Neuronal stem cell (in vitro differentiated cells): ENCODE measurements around the gene ANKRD13B.

Source experiments
- DNase-seq: peaks from one replicate; pipeline ENCODE4 v3.0.0-alpha.2; 2013; ENCODE audit warnings: low spot score
- H2AFZ ChIP-seq: one replicate; pipeline ENCODE4 v1.6.1; 2013; ENCODE audit warnings: mild to moderate bottlenecking, low read length, inconsistent platforms
- H2AK5ac ChIP-seq: 2 replicates; pipeline ENCODE4 v1.6.1; 2013; ENCODE audit warnings: low read depth, mild to moderate bottlenecking, inconsistent platforms, low read length, moderate library complexity, mixed read lengths
- H2BK120ac ChIP-seq: 2 replicates; pipeline ENCODE4 v1.6.1; 2013; ENCODE audit warnings: low read depth, mild to moderate bottlenecking, inconsistent platforms, low read length, moderate library complexity, mixed read lengths
- H2BK12ac ChIP-seq: one replicate; pipeline ENCODE4 v1.6.1; 2013; ENCODE audit warnings: low read length, inconsistent platforms
- H2BK15ac ChIP-seq: 2 replicates; pipeline ENCODE4 v1.6.1; 2013; ENCODE audit warnings: mild to moderate bottlenecking, low read length, inconsistent platforms, mixed read lengths
- H2BK5ac ChIP-seq: one replicate; pipeline ENCODE4 v1.6.1; 2013; ENCODE audit warnings: inconsistent platforms, mild to moderate bottlenecking, low read length, moderate library complexity
- H3K14ac ChIP-seq: one replicate; pipeline ENCODE4 v1.6.1; 2013; ENCODE audit warnings: low read length, inconsistent platforms
- H3K18ac ChIP-seq: 2 replicates; pipeline ENCODE4 v1.6.1; 2013; ENCODE audit warnings: low read length, inconsistent platforms
- H3K23ac ChIP-seq: 2 replicates; pipeline ENCODE4 v1.6.1; 2013; ENCODE audit warnings: low read depth, mild to moderate bottlenecking, mixed read lengths, low read length, inconsistent platforms; ENCODE audit not compliant: poor library complexity
- H3K27ac ChIP-seq: replicated peaks from 3 replicates; pipeline ENCODE4 v1.5.1; 2013; ENCODE audit warnings: low read length, inconsistent platforms
- H3K27me3 ChIP-seq, 3 experiments: 2 replicates each; pipeline ENCODE4 v1.6.1; 2013; ENCODE audit warnings: low read length in 3 of 3, mild to moderate bottlenecking in 2 of 3, inconsistent platforms in 1 of 3, low read depth in 1 of 3, mixed read lengths in 1 of 3, moderate library complexity in 1 of 3; ENCODE audit not compliant: control insufficient read depth in 3 of 3, insufficient read depth in 3 of 3
- H3K36me3 ChIP-seq, 2 donors: replicated peaks in 1 of 2; 2 replicates each; pipeline ENCODE4 v1.6.1; 2013; ENCODE audit warnings: low read length in 2 of 2; ENCODE audit not compliant: control insufficient read depth in 2 of 2, insufficient read depth in 2 of 2
- H3K4ac ChIP-seq: 2 replicates; pipeline ENCODE4 v1.6.1; 2013; ENCODE audit warnings: inconsistent platforms, mild to moderate bottlenecking, low read length, moderate library complexity
- H3K4me1 ChIP-seq, 2 donors: 1 replicate in 1 of 2; 2 replicates in 1 of 2; pipeline ENCODE4 v1.6.1; 2013; ENCODE audit warnings: low read length in 2 of 2, low read depth in 1 of 2; ENCODE audit not compliant: control insufficient read depth in 2 of 2, insufficient read depth in 1 of 2
- H3K4me2 ChIP-seq: one replicate; pipeline ENCODE4 v1.6.1; 2013; ENCODE audit warnings: mild to moderate bottlenecking, low read length, inconsistent platforms; ENCODE audit not compliant: insufficient read depth, poor library complexity, severe bottlenecking
- H3K4me3 ChIP-seq, 2 donors: 2 replicates each; pipeline ENCODE4 v1.5.1; 2013; ENCODE audit warnings: low read length in 2 of 2, mild to moderate bottlenecking in 2 of 2, inconsistent platforms in 1 of 2, moderate library complexity in 1 of 2
- H3K79me1 ChIP-seq: one replicate; pipeline ENCODE4 v1.6.1; 2013; ENCODE audit warnings: low read depth, mild to moderate bottlenecking, inconsistent platforms, low read length, moderate library complexity
- H3K9ac ChIP-seq: one replicate; pipeline ENCODE4 v1.6.1; 2013; ENCODE audit warnings: mild to moderate bottlenecking, low read depth, low read length, inconsistent platforms; ENCODE audit not compliant: poor library complexity
- H3K9me3 ChIP-seq, 2 donors: replicated peaks in 1 of 2; 2 replicates each; pipeline versions ENCODE3 to v1.6.1; 2013; ENCODE audit warnings: low read length in 2 of 2, mild to moderate bottlenecking in 2 of 2, inconsistent platforms in 1 of 2, low read depth in 1 of 2, mixed read lengths in 1 of 2, moderate library complexity in 1 of 2; ENCODE audit not compliant: control insufficient read depth in 2 of 2, insufficient read depth in 1 of 2
- H4K8ac ChIP-seq: one replicate; pipeline ENCODE4 v1.6.1; 2013; ENCODE audit warnings: low read depth, mild to moderate bottlenecking, inconsistent platforms, low read length, moderate library complexity
- H4K91ac ChIP-seq: one replicate; pipeline ENCODE4 v1.6.1; 2013; ENCODE audit warnings: low read length, low read depth, mild to moderate bottlenecking, inconsistent platforms; ENCODE audit not compliant: poor library complexity
- WGBS, 2 donors: extraction: QIAGEN DNeasy Blood & Tissue Kit; methylation state at CpG; one replicate each; pipeline ENCODE4 v1.1.7; 2013; ENCODE audit warnings: missing lambda C conversion rate in 2 of 2, mixed read lengths in 1 of 2; ENCODE audit not compliant: insufficient read length in 2 of 2, insufficient replicate concordance in 1 of 2; ENCODE audit errors: extremely low coverage in 2 of 2; 5-methylcytosine and 5-hydroxymethylcytosine counted together

Gene ANKRD13B

GRCh38 chr17:29616300-29617048 is 23.5 kb downstream of the ANKRD13B start:
- no peak overlapping the region for H3K27ac ChIP-seq
- peak overlapping the region; percentile 46 for H3K23ac ChIP-seq
- H3K4ac ChIP-seq = no peak overlapping the region
- H2BK120ac ChIP-seq = no peak overlapping the region
- peak overlapping the region in 1 of 2 donors; percentile 74 for H3K4me3 ChIP-seq
- peaks cover 3 to 12% of the 10 kb centered on the region in 2 donors for H3K9me3 ChIP-seq
- H3K9ac ChIP-seq = peak overlapping the region; percentile 68
- peak overlapping the region; percentile 82 for H2AK5ac ChIP-seq
- peak overlapping the region; percentile 93 for H3K18ac ChIP-seq
- no peak for DNase-seq
- no peak overlapping the region for H2BK5ac ChIP-seq
- no peaks in the 10 kb centered on the region for H3K79me1 ChIP-seq
- H3K36me3 ChIP-seq = peaks cover 5 to 19% of the 10 kb centered on the region in 2 donors
- no peak overlapping the region for H2AFZ ChIP-seq
- H4K91ac ChIP-seq = no peak overlapping the region
- peak overlapping the region; percentile 84 for H2BK15ac ChIP-seq
- peaks cover 2 to 32% of the 10 kb centered on the region in 2 donors for H3K4me1 ChIP-seq
- peak overlapping the region; percentile 66 for H3K14ac ChIP-seq
- peak overlapping the region; percentile 53 for H2BK12ac ChIP-seq
- WGBS, 2 donors = no CpG with 5 or more reads among the region's 32 CpGs
- H4K8ac ChIP-seq = no peak overlapping the region
- peaks cover 12 to 42% (median 16%) of the 10 kb centered on the region in 3 experiments for H3K27me3 ChIP-seq
- H3K4me2 ChIP-seq = peak overlapping the region; percentile 91

GRCh38 chr17:29617125-29617480 is 24.2 kb downstream of the ANKRD13B start:
- Histone ChIP-seq H3K18ac (peak overlapping the region; percentile 89), H3K36me3 (peaks cover 5 to 12% of the 10 kb centered on the region in 2 donors), H2BK120ac (no peak overlapping the region), H3K9ac (peak overlapping the region; percentile 66), H4K91ac (no peak overlapping the region), H3K4me2 (peak overlapping the region; percentile 78), H2BK15ac (peak overlapping the region; percentile 82), H2BK5ac (no peak overlapping the region), H3K14ac (no peak overlapping the region), H4K8ac (no peak overlapping the region), H3K4ac (no peak overlapping the region), H2BK12ac (no peak overlapping the region), H3K27me3 (peaks cover 13 to 47% (median 16%) of the 10 kb centered on the region in 3 experiments), H2AK5ac (peak overlapping the region; percentile 40), H3K9me3 (peaks cover 3 to 12% of the 10 kb centered on the region in 2 donors), H3K79me1 (no peaks in the 10 kb centered on the region), H3K23ac (no peak overlapping the region), H3K4me1 (peaks cover 2 to 34% of the 10 kb centered on the region in 2 donors), H3K27ac (no peak overlapping the region), H2AFZ (peak overlapping the region; percentile 56), H3K4me3 (no peak overlapping the region)
- WGBS, 2 donors = no CpG with 5 or more reads among the region's 16 CpGs
- no peak for DNase-seq

- Histone ChIP-seq H3K4me1 (peaks cover 4 to 34% of the 10 kb centered on the region in 2 donors), H3K27ac (no peak overlapping the region), H2BK5ac (peak overlapping the region; percentile 47), H3K4me3 (peak overlapping the region in 1 of 2 donors; percentile 22), H3K79me1 (no peaks in the 10 kb centered on the region), H2BK15ac (peak overlapping the region; percentile 82), H2BK120ac (no peak overlapping the region), H3K23ac (no peak overlapping the region), H3K36me3 (peaks cover 4 to 8% of the 10 kb centered on the region in 2 donors), H3K9me3 (peaks cover 2 to 12% of the 10 kb centered on the region in 2 donors), H3K9ac (peak overlapping the region; percentile 73), H4K91ac (no peak overlapping the region), H3K18ac (peak overlapping the region; percentile 89), H3K27me3 (peaks cover 13 to 49% (median 16%) of the 10 kb centered on the region in 3 experiments), H3K4ac (no peak overlapping the region), H4K8ac (peak overlapping the region; percentile 73), H2BK12ac (peak overlapping the region; percentile 69), H2AFZ (peak overlapping the region; percentile 56), H2AK5ac (peak overlapping the region; percentile 44), H3K14ac (peak overlapping the region; percentile 26), H3K4me2 (peak overlapping the region; percentile 78)
- WGBS, 2 donors = no CpG with 5 or more reads among the region's 68 CpGs
- DNase-seq = no peak
These were observed 24.7 kb downstream of the ANKRD13B start for GRCh38 chr17:29617481-29618271.
